ENCODE results near the gene FMN1.

DNA sequence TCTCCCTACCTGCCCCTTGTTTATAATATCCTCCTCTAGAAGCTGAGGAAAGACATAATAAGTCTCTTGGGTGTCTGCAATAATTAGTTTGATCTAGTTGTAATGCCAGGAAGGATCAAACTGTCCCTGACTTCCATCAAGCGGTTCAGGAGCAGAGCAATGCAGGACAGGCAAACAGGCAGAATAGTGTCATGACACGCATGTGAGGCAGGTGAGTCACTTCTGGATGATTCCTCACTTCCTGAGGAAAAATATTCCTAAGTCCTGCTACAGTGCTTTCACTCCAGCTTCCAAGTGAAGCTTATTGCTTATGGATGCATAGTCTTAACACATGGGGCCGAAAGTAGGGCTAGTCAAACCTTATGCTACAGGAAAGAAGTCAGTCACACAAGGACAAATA, 390.9 kb downstream of the FMN1 start:
- TF ChIP-seq, protein P1, sequence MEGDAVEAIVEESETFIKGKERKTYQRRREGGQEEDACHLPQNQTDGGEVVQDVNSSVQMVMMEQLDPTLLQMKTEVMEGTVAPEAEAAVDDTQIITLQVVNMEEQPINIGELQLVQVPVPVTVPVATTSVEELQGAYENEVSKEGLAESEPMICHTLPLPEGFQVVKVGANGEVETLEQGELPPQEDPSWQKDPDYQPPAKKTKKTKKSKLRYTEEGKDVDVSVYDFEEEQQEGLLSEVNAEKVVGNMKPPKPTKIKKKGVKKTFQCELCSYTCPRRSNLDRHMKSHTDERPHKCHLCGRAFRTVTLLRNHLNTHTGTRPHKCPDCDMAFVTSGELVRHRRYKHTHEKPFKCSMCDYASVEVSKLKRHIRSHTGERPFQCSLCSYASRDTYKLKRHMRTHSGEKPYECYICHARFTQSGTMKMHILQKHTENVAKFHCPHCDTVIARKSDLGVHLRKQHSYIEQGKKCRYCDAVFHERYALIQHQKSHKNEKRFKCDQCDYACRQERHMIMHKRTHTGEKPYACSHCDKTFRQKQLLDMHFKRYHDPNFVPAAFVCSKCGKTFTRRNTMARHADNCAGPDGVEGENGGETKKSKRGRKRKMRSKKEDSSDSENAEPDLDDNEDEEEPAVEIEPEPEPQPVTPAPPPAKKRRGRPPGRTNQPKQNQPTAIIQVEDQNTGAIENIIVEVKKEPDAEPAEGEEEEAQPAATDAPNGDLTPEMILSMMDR (IDR thresholded peaks at IDR 0.05 in 8 of 11, conservative IDR thresholded peaks at IDR 0.05 in 3 of 11) = no peak
- no peak for TF ChIP-seq POLR2AphosphoS5 (IDR thresholded peaks at IDR 0.05)
- no peak for TF ChIP-seq POLR2A (IDR thresholded peaks at IDR 0.05)
